Measurements from ENCODE around the gene TAOK1.
"Not testable (repeated sequence)": the region's sequence is repeated elsewhere in the genome, so short reads cannot be mapped to it uniquely, and the experiment has no call there.

The TAOK1 gene

GRCh38 chr17:29389982-29390850 lies at the start of gene TAOK1:
TAOK1 (plus strand) TSS chr17:29390363; CDS start chr17:29451549, 61,186 bp downstream.
- DNase-seq (ENCODE audit: low spot score in 2 of 2) (peak; percentile 92 to 95), ATAC-seq (replicated peaks; ENCODE audit: extremely low read depth, poor library complexity, severe bottlenecking) (peak; percentile 96)
- peak within 1 kb of the TSS; percentile 91 for H3K4me3 Mint-ChIP-seq
- no peaks in the 10 kb centered on the region for H3K9me3 Mint-ChIP-seq
- H3K4me1 Mint-ChIP-seq: peaks cover 45% of the 10 kb centered on the region
- H3K27me3 Mint-ChIP-seq: no peaks in the 10 kb centered on the region
- peaks cover 17% of the 10 kb centered on the region for H3K36me3 Mint-ChIP-seq (ENCODE audit: insufficient read depth)
- peak within 1 kb of the TSS; percentile 94 for H3K27ac Mint-ChIP-seq (ENCODE audit: low read depth)

DNA sequence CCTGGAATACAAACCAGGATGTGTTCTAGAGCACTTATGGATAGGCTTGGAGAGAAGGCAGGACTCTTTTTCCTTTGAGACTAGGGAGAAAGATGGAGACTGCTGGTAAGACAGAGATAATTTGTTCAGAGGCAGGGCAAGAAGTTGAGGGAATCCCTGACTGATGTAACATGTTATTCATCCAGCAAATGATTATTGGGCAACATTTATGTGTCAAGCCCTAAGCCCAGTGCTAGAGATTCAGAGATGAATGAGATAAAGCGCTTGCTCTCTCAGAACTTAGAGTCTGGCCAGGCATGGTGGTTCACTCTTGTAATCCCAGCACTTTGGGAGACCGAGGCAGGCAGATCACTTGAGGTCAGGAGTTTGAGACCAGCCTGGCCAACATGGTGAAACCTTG lies 48.4 kb upstream of the TAOK1 start:
- no peak for DNase-seq (ENCODE audit: low spot score in 2 of 2)
- no peak overlapping the region for H3K27ac Mint-ChIP-seq (ENCODE audit: low read depth)
- no peak for ATAC-seq (replicated peaks; ENCODE audit: extremely low read depth, poor library complexity, severe bottlenecking)
- no peaks in the 10 kb centered on the region for H3K9me3 Mint-ChIP-seq
- H3K27me3 Mint-ChIP-seq: peaks cover 19% of the 10 kb centered on the region
- H3K4me3 Mint-ChIP-seq: no peak overlapping the region
- H3K4me1 Mint-ChIP-seq: no peaks in the 10 kb centered on the region
- no peaks in the 10 kb centered on the region for H3K36me3 Mint-ChIP-seq (ENCODE audit: insufficient read depth)

DNA sequence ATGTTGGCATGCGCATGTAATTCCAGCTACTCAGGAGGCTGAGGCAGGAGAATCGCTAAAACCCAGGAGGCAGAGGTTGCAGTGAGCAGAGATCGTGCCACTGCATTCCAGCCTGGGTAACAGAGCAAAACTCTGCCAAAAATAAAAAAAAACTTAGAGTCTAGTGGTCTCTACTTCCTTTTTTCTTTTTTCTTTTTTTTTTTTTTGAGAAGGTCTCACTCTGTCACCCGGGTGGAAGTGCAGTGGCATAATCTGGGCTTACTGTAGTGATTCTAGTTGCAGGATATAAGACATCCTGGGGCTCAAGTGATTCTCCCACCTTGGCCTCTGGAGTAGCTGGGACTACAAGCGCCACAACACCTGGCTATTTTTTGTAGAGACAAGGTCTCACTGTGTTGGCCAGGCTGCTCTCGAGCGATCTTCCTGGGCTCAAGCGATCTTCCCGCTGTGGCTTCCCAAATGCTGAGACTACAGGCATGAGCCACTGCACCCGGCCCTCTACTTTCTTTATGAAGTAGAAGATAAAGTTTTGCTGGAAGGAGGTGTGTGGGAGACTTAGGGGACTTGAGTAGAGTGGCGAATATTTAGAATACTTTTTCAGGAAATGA lies 47.9 kb upstream of the TAOK1 start:
- DNase-seq (ENCODE audit: low spot score in 2 of 2) (no peak), ATAC-seq (replicated peaks; ENCODE audit: extremely low read depth, poor library complexity, severe bottlenecking) (no peak)
- Mint-ChIP-seq H3K4me3 (no peak overlapping the region), H3K4me1 (no peaks in the 10 kb centered on the region), H3K36me3 (ENCODE audit: insufficient read depth) (no peaks in the 10 kb centered on the region), H3K27ac (ENCODE audit: low read depth) (no peak overlapping the region), H3K27me3 (peaks cover 19% of the 10 kb centered on the region), H3K9me3 (no peaks in the 10 kb centered on the region)

- H3K36me3 Mint-ChIP-seq (ENCODE audit: insufficient read depth): no peaks in the 10 kb centered on the region
- no peak overlapping the region for H3K4me3 Mint-ChIP-seq
- no peak overlapping the region for H3K27ac Mint-ChIP-seq (ENCODE audit: low read depth)
- H3K9me3 Mint-ChIP-seq: no peaks in the 10 kb centered on the region
- no peak for DNase-seq (ENCODE audit: low spot score in 2 of 2)
- peaks cover 19% of the 10 kb centered on the region for H3K27me3 Mint-ChIP-seq
- no peak for ATAC-seq (replicated peaks; ENCODE audit: extremely low read depth, poor library complexity, severe bottlenecking)
- H3K4me1 Mint-ChIP-seq: no peaks in the 10 kb centered on the region
Observed at GRCh38 chr17:29344201-29344856, 45.8 kb upstream of the TAOK1 start.

- Mint-ChIP-seq H3K4me1 (no peaks in the 10 kb centered on the region), H3K9me3 (no peaks in the 10 kb centered on the region), H3K4me3 (no peak overlapping the region), H3K27ac (ENCODE audit: low read depth) (no peak overlapping the region), H3K27me3 (peaks cover 19% of the 10 kb centered on the region), H3K36me3 (ENCODE audit: insufficient read depth) (no peaks in the 10 kb centered on the region)
- ATAC-seq (replicated peaks; ENCODE audit: extremely low read depth, poor library complexity, severe bottlenecking) (no peak), DNase-seq (ENCODE audit: low spot score in 2 of 2) (no peak)
Observed at GRCh38 chr17:29345066-29345465, 45.1 kb upstream of the TAOK1 start.

GRCh38 chr17:29345470-29345869 lies 44.7 kb upstream of the TAOK1 start:
- not testable (repeated sequence) for H3K4me3 Mint-ChIP-seq; H3K36me3 Mint-ChIP-seq (ENCODE audit: insufficient read depth); DNase-seq (ENCODE audit: low spot score in 2 of 2); H3K27ac Mint-ChIP-seq (ENCODE audit: low read depth); H3K4me1 Mint-ChIP-seq; H3K9me3 Mint-ChIP-seq; ATAC-seq (replicated peaks; ENCODE audit: extremely low read depth, poor library complexity, severe bottlenecking)
- H3K27me3 Mint-ChIP-seq: peaks cover 19% of the 10 kb centered on the region

GRCh38 chr17:29346462-29346861 lies 43.7 kb upstream of the TAOK1 start:
- Mint-ChIP-seq H3K4me1 (no peaks in the 10 kb centered on the region), H3K4me3 (no peak overlapping the region), H3K9me3 (no peaks in the 10 kb centered on the region), H3K27ac (ENCODE audit: low read depth) (no peak overlapping the region), H3K27me3 (peaks cover 19% of the 10 kb centered on the region), H3K36me3 (ENCODE audit: insufficient read depth) (no peaks in the 10 kb centered on the region)
- ATAC-seq (replicated peaks; ENCODE audit: extremely low read depth, poor library complexity, severe bottlenecking): no peak
- DNase-seq (ENCODE audit: low spot score in 2 of 2): no peak

GRCh38 chr17:29347831-29348629 lies 42.1 kb upstream of the TAOK1 start:
- H3K9me3 Mint-ChIP-seq: no peaks in the 10 kb centered on the region
- no peaks in the 10 kb centered on the region for H3K36me3 Mint-ChIP-seq (ENCODE audit: insufficient read depth)
- no peak overlapping the region for H3K4me3 Mint-ChIP-seq

DNA sequence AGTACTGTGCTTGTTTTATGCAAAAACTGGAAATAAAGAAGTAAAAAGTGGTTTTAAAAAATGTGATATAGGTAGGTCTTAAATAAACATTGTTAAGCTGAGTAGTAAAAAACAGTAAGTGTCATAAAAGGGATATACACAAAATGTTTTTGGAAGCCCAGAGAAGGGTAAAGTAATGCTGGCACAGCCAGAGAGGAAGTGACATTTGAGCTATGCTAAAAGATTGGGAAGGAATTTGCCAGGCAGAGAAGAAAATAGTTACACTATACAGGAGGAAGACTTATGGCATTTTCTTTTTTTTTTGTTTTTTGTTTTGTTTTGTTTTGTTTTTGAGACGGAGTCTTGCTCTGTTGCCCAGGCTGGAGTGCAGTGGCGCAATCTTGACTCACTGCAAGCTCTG lies 40.8 kb upstream of the TAOK1 start:
- H3K27ac Mint-ChIP-seq (ENCODE audit: low read depth): no peak overlapping the region
- no peaks in the 10 kb centered on the region for H3K9me3 Mint-ChIP-seq
- no peaks in the 10 kb centered on the region for H3K36me3 Mint-ChIP-seq (ENCODE audit: insufficient read depth)
- no peaks in the 10 kb centered on the region for H3K4me1 Mint-ChIP-seq
- DNase-seq (ENCODE audit: low spot score in 2 of 2) (no peak), ATAC-seq (replicated peaks; ENCODE audit: extremely low read depth, poor library complexity, severe bottlenecking) (no peak)
- no peak overlapping the region for H3K4me3 Mint-ChIP-seq
- peaks cover 12% of the 10 kb centered on the region for H3K27me3 Mint-ChIP-seq

More at GRCh38 chr17:29347831-29348629, 42.1 kb upstream of the TAOK1 start:
- H3K27me3 Mint-ChIP-seq: peaks cover 14% of the 10 kb centered on the region
- ATAC-seq (replicated peaks; ENCODE audit: extremely low read depth, poor library complexity, severe bottlenecking) (no peak), DNase-seq (ENCODE audit: low spot score in 2 of 2) (no peak)
- no peaks in the 10 kb centered on the region for H3K4me1 Mint-ChIP-seq
- H3K27ac Mint-ChIP-seq (ENCODE audit: low read depth): no peak overlapping the region

DNA sequence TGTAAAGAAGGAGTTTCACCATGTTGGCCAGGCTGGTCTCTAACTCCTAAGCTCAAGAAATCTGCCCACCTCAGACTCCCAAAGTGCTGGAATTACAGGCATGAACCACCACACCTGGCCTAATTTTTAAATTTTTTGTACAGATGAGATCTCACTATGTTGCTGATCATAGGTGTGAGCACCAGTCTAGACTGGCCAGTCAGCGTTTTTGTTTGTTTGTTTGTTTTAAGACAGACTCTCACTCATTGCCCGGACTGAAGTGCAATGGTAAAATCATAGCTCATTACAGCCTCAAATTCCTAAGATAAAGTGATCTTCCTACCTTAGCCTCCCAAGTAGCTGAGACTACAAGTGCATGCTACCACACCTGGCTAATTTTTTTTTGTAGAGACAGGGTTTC lies 38.0 kb upstream of the TAOK1 start:
- no peak overlapping the region for H3K4me3 Mint-ChIP-seq
- H3K4me1 Mint-ChIP-seq: no peaks in the 10 kb centered on the region
- no peaks in the 10 kb centered on the region for H3K36me3 Mint-ChIP-seq (ENCODE audit: insufficient read depth)
- H3K27me3 Mint-ChIP-seq: no peaks in the 10 kb centered on the region
- DNase-seq (ENCODE audit: low spot score in 2 of 2) (no peak), ATAC-seq (replicated peaks; ENCODE audit: extremely low read depth, poor library complexity, severe bottlenecking) (no peak)
- no peaks in the 10 kb centered on the region for H3K9me3 Mint-ChIP-seq
- no peak overlapping the region for H3K27ac Mint-ChIP-seq (ENCODE audit: low read depth)

DNA sequence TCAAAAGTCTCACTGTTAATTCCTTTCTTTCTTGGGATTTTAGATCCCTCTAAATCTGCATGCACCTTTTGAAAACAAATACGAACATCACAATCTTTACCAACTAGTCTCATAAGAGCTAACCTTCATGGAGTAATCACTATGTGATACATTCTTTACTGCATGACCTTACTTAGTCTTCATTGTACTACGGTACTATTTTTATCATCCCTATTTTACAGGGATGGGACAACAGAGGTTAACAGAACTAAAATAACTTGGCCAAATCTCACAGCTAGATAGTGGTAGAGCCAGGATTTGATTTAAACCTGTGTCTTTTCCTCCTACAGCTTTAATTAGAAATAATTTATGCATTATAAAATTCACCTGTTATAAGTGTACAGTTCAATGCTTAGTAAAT lies 32.9 kb upstream of the TAOK1 start:
- H3K4me1 Mint-ChIP-seq: no peaks in the 10 kb centered on the region
- ATAC-seq (replicated peaks; ENCODE audit: extremely low read depth, poor library complexity, severe bottlenecking) (no peak), DNase-seq (ENCODE audit: low spot score in 2 of 2) (no peak)
- no peaks in the 10 kb centered on the region for H3K36me3 Mint-ChIP-seq (ENCODE audit: insufficient read depth)
- H3K9me3 Mint-ChIP-seq: no peaks in the 10 kb centered on the region
- H3K4me3 Mint-ChIP-seq: no peak overlapping the region
- H3K27ac Mint-ChIP-seq (ENCODE audit: low read depth): no peak overlapping the region
- H3K27me3 Mint-ChIP-seq: no peaks in the 10 kb centered on the region

- no peaks in the 10 kb centered on the region for H3K27me3 Mint-ChIP-seq
- no peak for DNase-seq (ENCODE audit: low spot score in 2 of 2)
- no peaks in the 10 kb centered on the region for H3K4me1 Mint-ChIP-seq
- ATAC-seq (replicated peaks; ENCODE audit: extremely low read depth, poor library complexity, severe bottlenecking): no peak
- H3K36me3 Mint-ChIP-seq (ENCODE audit: insufficient read depth): no peaks in the 10 kb centered on the region
- H3K27ac Mint-ChIP-seq (ENCODE audit: low read depth): no peak overlapping the region
- no peaks in the 10 kb centered on the region for H3K9me3 Mint-ChIP-seq
- no peak overlapping the region for H3K4me3 Mint-ChIP-seq
Observed at GRCh38 chr17:29357821-29358232, 32.3 kb upstream of the TAOK1 start.
